Body of pancreas (tissue), 4 donors: ENCODE measurements around the gene KCP. TPM values are rescaled to one million over a fixed set of nuclear protein-coding genes. Genes with fewer than 3 reads are reported as not detected.
"Not testable (repeated sequence)": the region's sequence is repeated elsewhere in the genome, so short reads cannot be mapped to it uniquely, and the experiment has no call there.

Experiments
- ATAC-seq: fragments of 150-250 bp; one replicate; pipeline ENCODE4 v1.9.1; 2016
- DNase-seq, 4 donors: peaks; one replicate each; pipeline ENCODE4 v3.0.0-alpha.2; 2019
- H3K27ac ChIP-seq, 4 donors: fragments of 200-600 bp; sonication (generic); 1 replicate in 3 of 4; 2 replicates in 1 of 4; pipeline versions ENCODE4 v1.5.1 to v1.6.1; 2016 to 2019; ENCODE audit warnings: mild to moderate bottlenecking in 1 of 4, mixed read lengths in 1 of 4, moderate library complexity in 1 of 4
- H3K27me3 ChIP-seq, 2 donors: fragments of 200-600 bp; sonication (generic); one replicate each; pipeline ENCODE4 v1.6.0; 2016; ENCODE audit warnings: mild to moderate bottlenecking in 1 of 2
- H3K36me3 ChIP-seq, 2 donors: fragments of 200-600 bp; sonication (generic); replicated peaks in 1 of 2; 2 replicates each; pipeline ENCODE4 v1.5.1; 2016; ENCODE audit warnings: low read depth in 2 of 2; ENCODE audit not compliant: insufficient read depth in 1 of 2
- H3K4me1 ChIP-seq: fragments of 200-600 bp; sonication (generic); one replicate; pipeline ENCODE4 v1.6.0; 2016
- H3K4me3 ChIP-seq, 2 donors: fragments of 200-600 bp; sonication (generic); 1 replicate in 1 of 2; 2 replicates in 1 of 2; pipeline ENCODE4 v1.5.1; 2016 to 2019
- H3K9me3 ChIP-seq, 3 donors: fragments of 200-600 bp; sonication (generic); 1 replicate in 2 of 3; 2 replicates in 1 of 3; pipeline ENCODE4 v1.5.1; 2016
- POLR2A ChIP-seq, 3 donors: fragments of 450-650 bp; IDR thresholded peaks; one replicate each; pipeline ENCODE4 v1.6.1; 2016; ENCODE audit warnings: antibody characterized with exemption in 3 of 3, mild to moderate bottlenecking in 2 of 3
- WGBS, 2 donors: methylation state at CpG; one replicate each; pipeline ENCODE4 v1.1.5; 2017; 5-methylcytosine and 5-hydroxymethylcytosine counted together
- intact Hi-C: fragments of 100-400 bp; cut with DNase I; formaldehyde crosslinking; loops from one replicate; pipeline ENCODE4 v1.15.1; 2023
- total RNA-seq, 2 donors: library from RNA; depleted of rRNA; stranded (reverse); fragments of >200 nt; gene quantifications; one replicate each; pipeline ENCODE4 v1.1.0, GENCODE V29; 2016
- TF ChIP-seq, protein P1 (sequence below), 7 experiments: fragments of 450-650 bp in 4 of 7; fragments of 200-600 bp in 3 of 7; sonication (generic) in 3 of 7; IDR thresholded peaks; one replicate each; pipeline ENCODE4 v1.5.1; 2016 to 2019; ENCODE audit warnings: antibody characterized with exemption in 7 of 7

KCP gene
- total RNA-seq, 2 donors from 2014 or later = 0.33 TPM; not detected in 1

DNA sequence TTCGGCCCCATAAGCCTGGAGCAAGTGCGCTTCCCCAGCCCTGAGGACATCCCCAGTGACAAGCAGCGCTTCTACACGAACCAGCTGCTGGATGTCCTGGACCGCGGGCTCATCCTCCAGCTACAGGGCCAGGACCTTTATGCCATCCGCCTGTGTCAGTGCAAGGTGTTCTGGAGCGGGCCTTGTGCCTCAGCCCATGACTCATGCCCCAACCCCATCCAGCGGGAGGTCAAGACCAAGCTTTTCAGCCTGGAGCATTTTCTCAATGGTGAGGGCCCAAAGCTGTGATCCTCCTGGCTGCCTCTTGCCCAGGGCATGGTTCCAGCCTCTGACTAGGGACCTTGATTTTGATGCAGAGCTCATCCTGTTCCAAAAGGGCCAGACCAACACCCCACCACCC is 37.3 kb upstream of the KCP start:
- H3K4me1 ChIP-seq = no peaks in the 10 kb centered on the region
- H3K36me3 ChIP-seq = peaks cover 0 to 2% of the 10 kb centered on the region in 2 donors
- no peak for DNase-seq
- no peak overlapping the region for H3K27ac ChIP-seq
- no peak overlapping the region for H3K4me3 ChIP-seq
- TF ChIP-seq, protein P1, sequence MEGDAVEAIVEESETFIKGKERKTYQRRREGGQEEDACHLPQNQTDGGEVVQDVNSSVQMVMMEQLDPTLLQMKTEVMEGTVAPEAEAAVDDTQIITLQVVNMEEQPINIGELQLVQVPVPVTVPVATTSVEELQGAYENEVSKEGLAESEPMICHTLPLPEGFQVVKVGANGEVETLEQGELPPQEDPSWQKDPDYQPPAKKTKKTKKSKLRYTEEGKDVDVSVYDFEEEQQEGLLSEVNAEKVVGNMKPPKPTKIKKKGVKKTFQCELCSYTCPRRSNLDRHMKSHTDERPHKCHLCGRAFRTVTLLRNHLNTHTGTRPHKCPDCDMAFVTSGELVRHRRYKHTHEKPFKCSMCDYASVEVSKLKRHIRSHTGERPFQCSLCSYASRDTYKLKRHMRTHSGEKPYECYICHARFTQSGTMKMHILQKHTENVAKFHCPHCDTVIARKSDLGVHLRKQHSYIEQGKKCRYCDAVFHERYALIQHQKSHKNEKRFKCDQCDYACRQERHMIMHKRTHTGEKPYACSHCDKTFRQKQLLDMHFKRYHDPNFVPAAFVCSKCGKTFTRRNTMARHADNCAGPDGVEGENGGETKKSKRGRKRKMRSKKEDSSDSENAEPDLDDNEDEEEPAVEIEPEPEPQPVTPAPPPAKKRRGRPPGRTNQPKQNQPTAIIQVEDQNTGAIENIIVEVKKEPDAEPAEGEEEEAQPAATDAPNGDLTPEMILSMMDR (IDR thresholded peaks at IDR 0.05) = no peak
- no peak for TF ChIP-seq POLR2A (IDR thresholded peaks at IDR 0.05)
- no peaks in the 10 kb centered on the region for H3K27me3 ChIP-seq
- WGBS, 2 donors = 90% methylated on average over 8 of the region's 9 CpGs; no CpG with 5 or more reads in 1 of the 2 donors
- no peaks in the 10 kb centered on the region for H3K9me3 ChIP-seq
- no peak for ATAC-seq
- intact Hi-C loops = no loop called here

DNA sequence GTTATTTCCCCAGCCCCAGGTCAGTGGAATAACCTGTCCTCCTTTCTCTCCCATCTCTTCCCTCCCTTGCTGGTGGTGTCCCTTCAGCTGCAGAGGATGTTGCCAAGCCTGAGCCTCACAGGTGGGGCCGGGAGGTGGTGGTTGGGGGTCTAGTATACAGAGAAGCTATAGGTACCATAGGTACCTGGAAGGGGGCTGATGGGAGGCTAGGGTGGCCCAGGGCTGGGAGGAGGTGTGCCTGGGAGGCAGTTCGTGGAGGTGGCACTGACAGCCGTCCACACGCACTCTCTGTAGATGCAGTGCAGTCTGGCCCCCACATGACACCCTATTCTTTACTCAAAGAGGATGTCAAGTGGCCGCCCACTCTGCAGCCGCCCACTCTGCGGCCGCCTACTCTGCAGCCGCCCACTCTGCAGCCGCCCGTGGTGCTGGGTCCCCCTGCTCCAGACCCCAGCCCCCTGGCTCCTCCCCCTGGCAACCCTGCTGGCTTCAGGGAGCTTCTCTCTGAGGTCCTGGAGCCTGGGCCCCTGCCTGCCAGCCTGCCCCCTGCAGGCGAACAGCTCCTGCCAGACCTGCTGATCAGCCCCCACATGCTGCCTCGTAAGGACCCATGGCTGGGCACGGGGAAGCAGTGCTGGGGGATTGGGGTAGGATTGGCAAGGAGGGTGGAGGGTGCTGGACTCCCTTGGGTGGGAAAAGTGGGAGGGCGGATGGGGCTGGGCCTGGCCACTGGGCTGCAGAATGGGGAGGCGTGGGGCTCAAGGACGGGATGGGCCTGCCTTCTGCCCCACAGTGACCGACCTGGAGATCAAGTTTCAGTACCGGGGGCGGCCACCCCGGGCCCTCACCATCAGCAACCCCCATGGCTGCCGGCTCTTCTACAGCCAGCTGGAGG is 36.7 kb upstream of the KCP start:
- intact Hi-C loops = no loop called here
- H3K9me3 ChIP-seq = no peaks in the 10 kb centered on the region
- H3K36me3 ChIP-seq = no peaks in the 10 kb centered on the region
- DNase-seq (no peak), ATAC-seq (no peak)
- 86 to 88% methylated on average over 11 to 18 of the region's 22 CpGs for WGBS, 2 donors
- no peaks in the 10 kb centered on the region for H3K27me3 ChIP-seq
- no peaks in the 10 kb centered on the region for H3K4me1 ChIP-seq
- no peak overlapping the region for H3K27ac ChIP-seq
- H3K4me3 ChIP-seq = no peak overlapping the region
- TF ChIP-seq POLR2A (IDR thresholded peaks at IDR 0.05) = no peak
- TF ChIP-seq, protein P1 (IDR thresholded peaks at IDR 0.05) = peak in 1 of 7 experiments; percentile 6

DNA sequence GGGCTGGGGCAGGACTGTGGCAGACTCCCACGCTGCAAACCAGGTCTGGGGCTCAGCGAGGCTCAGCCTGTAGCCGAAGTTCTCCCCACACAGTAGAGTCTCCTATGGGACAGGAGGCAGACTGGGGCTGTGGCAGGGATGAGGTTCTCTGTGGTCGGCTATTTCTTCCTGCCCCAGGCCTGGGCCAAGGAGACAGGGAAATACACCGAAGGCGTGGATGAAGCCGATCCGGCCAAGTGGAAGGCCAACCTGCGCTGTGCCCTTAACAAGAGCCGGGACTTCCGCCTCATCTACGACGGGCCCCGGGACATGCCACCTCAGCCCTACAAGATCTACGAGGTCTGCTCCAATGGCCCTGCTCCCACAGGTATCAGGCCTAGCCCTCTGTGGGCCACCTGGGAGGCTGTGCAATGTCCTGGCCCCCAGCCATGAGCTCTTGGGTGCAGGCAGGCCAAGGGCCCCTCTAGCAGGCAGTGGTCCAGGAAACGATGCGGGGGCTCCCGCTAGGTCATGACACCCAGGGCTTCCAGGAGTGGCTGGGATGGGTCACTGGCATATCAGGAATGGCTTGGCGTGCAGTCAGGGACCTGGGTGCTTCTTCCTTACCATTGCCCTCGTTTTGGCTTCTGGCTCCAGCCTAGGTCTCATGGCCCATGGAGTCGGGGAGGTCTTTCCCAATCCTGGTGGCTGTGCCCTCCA is 35.3 kb upstream of the KCP start:
- ATAC-seq = no peak

DNA sequence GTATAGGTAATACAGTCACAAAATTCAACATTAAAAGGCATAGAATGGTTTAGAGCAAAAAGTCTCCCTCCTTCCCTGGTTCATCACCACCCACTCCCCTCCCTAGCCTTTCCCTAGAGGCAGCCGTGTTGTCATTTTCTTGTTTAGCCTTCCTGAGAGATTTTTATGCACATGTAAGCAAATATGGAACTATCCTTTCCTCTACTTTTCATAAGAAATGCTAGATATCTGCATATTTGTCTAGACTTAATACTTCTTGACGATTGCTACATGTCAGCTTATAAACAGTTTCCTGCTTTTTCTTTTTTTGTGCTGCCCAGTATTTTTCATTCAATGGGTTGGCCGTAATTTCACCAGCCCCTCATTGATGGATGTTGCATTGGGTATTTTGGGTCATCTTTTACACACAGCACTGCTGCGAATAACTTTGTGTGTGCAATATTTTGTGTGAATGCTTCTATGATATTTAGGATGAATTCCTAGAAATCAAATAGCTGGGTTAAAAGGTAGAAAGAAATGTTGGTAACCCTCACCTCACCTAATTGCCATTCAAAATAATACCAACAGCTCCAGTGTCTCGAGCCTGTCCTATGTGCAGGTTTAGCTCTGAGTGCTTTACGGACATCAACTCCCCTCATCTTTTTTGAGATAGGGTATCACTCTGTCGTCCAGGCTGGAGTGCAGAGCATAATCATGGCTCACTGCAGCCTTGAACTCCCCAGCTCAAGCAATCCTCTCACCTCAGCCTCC is 34.2 kb upstream of the KCP start:
- Histone ChIP-seq H3K27ac (no peak overlapping the region), H3K9me3 (no peaks in the 10 kb centered on the region), H3K36me3 (no peaks in the 10 kb centered on the region), H3K27me3 (no peaks in the 10 kb centered on the region), H3K4me3 (no peak overlapping the region), H3K4me1 (no peaks in the 10 kb centered on the region)
- no peak for TF ChIP-seq POLR2A (IDR thresholded peaks at IDR 0.05)
- TF ChIP-seq, protein P1 (IDR thresholded peaks at IDR 0.05) = no peak
- no peak for ATAC-seq
- DNase-seq = no peak
- intact Hi-C loops = no loop called here
- 69 to 77% methylated on average over 7 of the region's 7 CpGs for WGBS, 2 donors

More for the DNA sequence above, 35.3 kb upstream of the KCP start:
- no peak for TF ChIP-seq POLR2A (IDR thresholded peaks at IDR 0.05)
- TF ChIP-seq, protein P1 (IDR thresholded peaks at IDR 0.05) = no peak
- no peaks in the 10 kb centered on the region for H3K4me1 ChIP-seq
- H3K27me3 ChIP-seq = no peaks in the 10 kb centered on the region
- intact Hi-C loops = no loop called here
- WGBS, 2 donors = 86% methylated on average over 21 of the region's 21 CpGs; no CpG with 5 or more reads in 1 of the 2 donors
- no peaks in the 10 kb centered on the region for H3K36me3 ChIP-seq
- no peak for DNase-seq
- H3K9me3 ChIP-seq = no peaks in the 10 kb centered on the region
- H3K27ac ChIP-seq = no peak overlapping the region
- no peak overlapping the region for H3K4me3 ChIP-seq

DNA sequence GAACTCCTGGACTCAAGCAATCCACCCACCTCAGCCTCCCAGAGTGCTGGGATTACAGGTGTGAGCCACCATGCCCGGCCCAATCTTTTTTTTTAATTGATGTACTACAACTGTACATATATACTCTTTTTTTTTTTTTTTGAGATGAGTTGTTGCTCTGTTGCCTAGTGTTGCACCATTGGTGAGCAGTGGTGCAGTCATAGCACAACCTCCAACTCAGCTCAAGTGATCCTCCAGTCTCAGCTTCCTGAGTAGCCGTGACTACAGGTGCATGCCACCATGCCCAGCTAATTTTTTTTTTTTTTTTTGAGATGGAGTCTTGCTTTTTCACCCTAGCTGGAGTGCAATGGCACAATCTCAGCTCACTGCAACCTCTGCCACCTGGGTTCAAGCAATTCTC is 32.7 kb upstream of the KCP start:
- H3K36me3 ChIP-seq, H3K27me3 ChIP-seq, H3K9me3 ChIP-seq, H3K27ac ChIP-seq, DNase-seq, intact Hi-C loops, H3K4me1 ChIP-seq, ATAC-seq, H3K4me3 ChIP-seq: not testable (repeated sequence)
- WGBS, 2 donors = 81 to 100% methylated on average over 2 of the region's 2 CpGs
